Erythroblast (primary cell): ENCODE data around the gene IGF2BP1.

Source experiments
- GATA1 ChIP-seq: IDR thresholded peaks from 2 replicates; pipeline ENCODE4 v1.6.1; 2011; ENCODE audit warnings: low read depth, mild to moderate bottlenecking, control low read depth, low read length, moderate library complexity
- POLR2A ChIP-seq: IDR thresholded peaks from 2 replicates; pipeline ENCODE4 v1.6.1; 2011; ENCODE audit warnings: mild to moderate bottlenecking, low read length

DNA sequence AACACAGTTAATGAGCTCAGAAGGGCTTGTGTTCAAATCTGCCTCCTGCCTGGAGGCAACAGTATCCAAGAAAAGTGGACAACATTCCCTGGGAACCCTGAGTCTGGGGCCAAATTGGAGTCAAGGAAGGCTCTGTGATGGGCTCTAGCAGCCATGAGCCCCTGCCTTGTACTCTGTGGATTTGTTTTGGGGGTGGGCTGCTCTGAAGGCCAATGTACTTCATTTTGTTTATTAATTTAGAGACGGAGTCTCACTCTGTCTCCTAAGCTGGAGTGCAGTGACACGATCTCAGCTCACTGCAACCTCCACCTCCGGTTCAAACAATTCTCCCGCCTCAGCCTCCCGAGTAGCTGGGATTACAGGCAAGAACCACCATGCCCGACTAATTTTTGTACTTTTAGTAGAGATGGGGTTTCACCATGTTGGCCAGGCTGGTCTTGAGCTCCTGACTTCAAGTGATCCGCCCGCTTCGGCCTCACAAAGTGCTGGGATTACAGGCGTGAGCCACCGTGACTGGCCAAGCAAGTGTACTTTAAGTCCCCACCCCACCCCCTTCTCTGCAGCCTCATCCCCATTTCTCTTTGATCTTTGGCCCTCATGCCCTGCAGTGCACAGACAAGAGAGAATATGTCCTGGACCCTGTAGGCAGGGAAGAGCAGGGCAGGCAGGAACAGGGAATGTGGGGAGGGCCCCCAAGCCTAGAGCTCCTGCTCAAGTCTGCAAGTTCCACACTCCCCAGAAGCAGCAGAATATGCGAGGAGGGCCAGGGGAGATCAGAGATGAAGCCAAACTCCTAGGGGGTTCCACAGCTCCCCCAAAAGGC lies 26.1 kb upstream of the IGF2BP1 start:
- TF ChIP-seq POLR2A (no peak), GATA1 (no peak)
